Middle frontal gyrus (tissue), 1 donor: ENCODE measurements around the gene IRGC.
"Not testable (repeated sequence)": the region's sequence is repeated elsewhere in the genome, so short reads cannot be mapped to it uniquely, and the experiment has no call there.

Experiments
- DNase-seq: peaks from one replicate; pipeline ENCODE4 v3.0.0-alpha.2; 2015; ENCODE audit warnings: low spot score; ENCODE audit errors: extremely low spot score

Gene IRGC

GRCh38 chr19:43754503-43755255 lies 38.8 kb downstream of the IRGC start, which contains the start of gene SMG9:
Gene SMG9 (minus strand): TSS chr19:43754962. CDS start chr19:43750741, 4,221 bp downstream.
- peak; percentile 98 for DNase-seq

DNA sequence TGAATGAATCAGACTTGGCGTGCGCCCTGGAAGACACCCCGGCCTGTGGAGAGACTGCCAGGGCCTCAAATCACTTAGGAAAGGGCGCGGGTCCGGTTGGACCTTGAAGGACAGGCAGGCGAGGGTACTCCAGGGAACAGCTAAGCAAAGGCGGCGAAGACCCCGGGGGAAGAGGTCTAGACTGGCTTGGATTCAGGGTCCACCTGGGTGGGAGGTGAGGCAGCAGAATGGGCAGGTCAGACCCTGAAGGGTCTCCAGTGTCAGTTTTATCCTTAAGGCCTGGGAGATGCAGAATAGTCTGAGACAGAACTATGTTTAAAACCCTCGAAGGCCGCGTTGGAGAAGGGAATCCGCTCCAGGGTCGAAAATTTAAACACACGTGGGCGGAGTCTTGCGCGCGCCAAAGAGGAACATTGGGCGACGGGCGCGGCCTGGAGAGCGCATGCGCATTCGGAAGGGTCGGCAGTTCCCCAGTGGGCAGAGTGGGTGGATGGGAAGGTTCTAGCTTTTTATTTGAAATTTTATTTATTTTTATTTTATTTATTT lies 39.5 kb downstream of the IRGC start:
- peak; percentile 58 for DNase-seq

- DNase-seq: no peak
Observed at GRCh38 chr19:43759515-43759914, 43.6 kb downstream of the IRGC start.

- no peak for DNase-seq
Observed at GRCh38 chr19:43760941-43761340, 45.1 kb downstream of the IRGC start.

GRCh38 chr19:43762814-43763213 lies 46.9 kb downstream of the IRGC start:
- no peak for DNase-seq

- DNase-seq: no peak
Observed at GRCh38 chr19:43763473-43763939, 47.6 kb downstream of the IRGC start.

DNA sequence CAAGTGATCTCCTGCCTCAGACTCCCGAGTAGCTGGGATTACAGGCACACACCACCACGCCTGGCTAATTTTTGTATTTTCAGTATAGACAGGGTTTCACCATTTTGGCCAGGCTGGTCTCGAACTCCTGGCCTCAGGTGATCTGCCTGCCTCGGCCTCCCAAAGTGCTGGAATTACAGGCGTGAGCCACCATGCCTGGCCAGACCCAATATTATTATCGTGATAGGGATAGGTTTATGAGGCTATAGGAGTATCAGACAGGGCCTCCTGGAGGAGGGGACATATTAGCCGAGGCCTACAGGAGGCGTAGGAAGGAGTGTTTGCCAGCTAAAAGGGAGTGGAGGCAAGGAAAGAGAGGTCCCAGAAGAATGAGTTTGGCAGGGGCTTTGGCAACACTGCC lies 48.8 kb downstream of the IRGC start:
- not testable (repeated sequence) for DNase-seq

DNA sequence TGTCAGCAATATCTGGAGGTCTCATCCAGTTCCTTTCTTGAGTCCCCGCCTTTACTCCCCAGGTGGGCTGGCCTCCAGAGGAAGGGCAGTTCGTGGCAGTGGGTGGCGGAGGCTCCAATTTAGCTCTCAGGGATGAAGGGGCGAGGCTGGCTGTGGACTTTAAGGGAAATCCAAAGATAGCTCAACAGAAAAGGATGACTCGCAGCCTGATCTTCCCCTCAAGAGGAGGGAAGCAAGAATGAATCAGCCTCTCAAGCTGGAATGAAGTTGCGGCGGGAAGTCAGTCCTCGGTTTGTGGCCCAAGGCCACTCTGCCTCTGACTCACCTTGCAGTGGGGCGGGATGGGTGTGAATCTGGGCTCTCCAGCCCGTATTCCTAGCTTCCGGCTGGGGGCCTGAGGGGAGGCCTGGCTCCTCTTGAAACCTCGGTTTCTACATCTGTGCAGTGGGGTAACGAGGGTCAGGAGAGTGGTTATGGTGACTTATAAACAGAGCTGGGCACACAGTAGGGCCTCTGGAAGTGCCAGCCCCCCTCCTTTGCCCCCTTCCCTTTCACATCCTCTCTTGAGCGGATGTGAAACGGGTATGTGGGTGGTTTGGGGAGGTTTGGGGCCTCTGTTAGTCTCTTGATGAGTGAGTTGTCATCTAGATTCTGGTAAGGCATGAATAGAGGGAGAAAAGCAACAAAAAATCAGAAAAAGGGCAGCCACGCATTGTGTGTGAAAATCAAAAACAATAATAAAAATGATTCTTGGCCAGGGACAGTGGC lies 49.4 kb downstream of the IRGC start:
- no peak for DNase-seq

- no peak for DNase-seq
Observed at GRCh38 chr19:43766755-43767043, 50.8 kb downstream of the IRGC start.

GRCh38 chr19:43767316-43767715 lies 51.4 kb downstream of the IRGC start:
- DNase-seq: no peak

GRCh38 chr19:43767818-43768217 lies 51.9 kb downstream of the IRGC start:
- no peak for DNase-seq

DNA sequence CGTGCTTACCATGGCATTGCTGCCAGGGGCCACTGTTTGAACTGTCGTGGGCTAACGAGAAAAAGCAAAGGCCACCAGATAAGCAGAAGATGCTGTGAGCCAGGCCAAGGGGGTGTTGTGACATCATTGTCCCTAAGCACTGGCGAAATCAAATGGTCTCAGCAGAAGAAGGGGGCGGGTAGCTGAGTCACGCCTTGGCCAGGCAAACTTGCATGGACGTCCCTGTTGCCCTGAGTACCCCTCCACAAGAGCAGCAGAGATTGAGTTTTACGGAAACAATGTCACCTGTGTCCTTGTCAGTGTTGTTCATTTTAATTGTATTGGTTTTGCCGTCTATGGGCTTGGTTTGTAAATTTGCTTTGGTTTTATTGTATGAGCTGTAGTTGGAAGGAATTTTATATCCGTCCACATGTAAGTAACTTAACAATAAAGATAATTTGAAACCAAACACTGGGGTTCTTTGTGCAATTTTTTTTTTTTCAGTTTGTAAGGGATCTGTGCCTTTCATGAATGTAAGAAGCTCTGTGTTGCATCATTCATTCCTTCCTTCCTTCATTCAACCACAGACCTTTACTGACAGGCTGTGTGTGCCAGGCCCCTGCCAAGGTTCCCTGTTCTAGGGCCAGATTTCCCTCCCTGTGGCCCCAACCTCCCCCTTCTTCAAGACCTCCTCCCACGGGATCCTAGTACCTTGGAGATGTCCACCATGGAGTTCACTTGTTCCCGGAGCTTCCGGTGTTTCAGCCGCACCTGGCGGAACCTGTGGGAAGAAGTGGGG lies 52.6 kb downstream of the IRGC start:
- no peak for DNase-seq

- no peak for DNase-seq
Observed at GRCh38 chr19:43769256-43769655, 53.4 kb downstream of the IRGC start.
